HG03025 (cell line): Measurements from ENCODE around the gene CFAP119.

Source experiments
- ATAC-seq: cut with Tn5 transposase; IDR thresholded peaks from one replicate; pipeline ENCODE4 v1.9.1; 2021; ENCODE audit warnings: mild to moderate bottlenecking, moderate library complexity; ENCODE audit not compliant: unreplicated experiment, low FRiP score

The CFAP119 gene

GRCh38 chr16:30715750-30716445 lies 46.0 kb downstream of the CFAP119 start:
- ATAC-seq = no peak

- ATAC-seq = no peak
Observed at GRCh38 chr16:30711712-30712111, 50.1 kb downstream of the CFAP119 start.

- ATAC-seq = no peak
Observed at GRCh38 chr16:30710971-30711370, 50.9 kb downstream of the CFAP119 start.
